GM19397 (cell line): ENCODE measurements around the gene TAS2R10.

Experiments used
- ATAC-seq: cut with Tn5 transposase; IDR thresholded peaks from one replicate; pipeline ENCODE4 v1.9.1; 2021; ENCODE audit warnings: mild to moderate bottlenecking, moderate library complexity; ENCODE audit not compliant: unreplicated experiment

The TAS2R10 gene

DNA sequence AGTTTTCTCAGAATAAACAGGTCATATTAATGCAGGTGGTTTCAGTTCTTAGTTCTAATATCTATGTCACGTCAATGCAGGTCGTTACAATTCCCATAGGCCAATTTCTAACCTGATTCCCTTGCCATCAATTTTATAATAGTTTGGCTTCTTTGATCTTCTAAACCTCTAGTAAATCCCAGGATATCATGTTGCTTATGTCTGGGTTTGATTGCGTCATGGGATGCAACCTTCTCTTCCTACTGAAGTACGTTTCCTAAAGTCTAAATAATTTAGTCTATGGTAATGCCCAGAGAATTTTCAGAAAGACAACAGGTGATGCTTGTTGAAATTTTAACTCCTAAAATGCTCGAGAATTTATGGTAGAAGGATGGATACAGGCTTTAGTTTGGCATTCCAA is 42.9 kb downstream of the TAS2R10 start:
- no peak for ATAC-seq

DNA sequence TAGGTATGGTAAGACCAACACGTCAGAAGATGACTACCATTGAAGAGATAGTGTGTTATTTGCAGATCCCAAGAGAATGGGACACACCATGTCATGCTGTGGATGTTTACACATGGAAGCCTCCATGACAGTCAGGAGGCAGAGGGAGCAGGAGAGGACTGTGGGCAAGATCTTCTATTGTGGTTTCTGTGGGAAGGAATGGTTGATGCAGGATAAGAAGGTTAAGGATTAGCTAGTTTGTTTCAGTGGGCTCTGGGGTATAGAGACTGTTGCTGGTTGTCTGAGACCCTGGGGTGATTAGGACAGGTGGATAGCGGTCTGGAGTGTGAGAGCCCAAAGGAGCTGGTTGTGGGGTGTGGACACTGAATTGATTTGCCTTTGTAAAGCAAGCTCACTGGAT is 47.1 kb downstream of the TAS2R10 start:
- ATAC-seq = no peak
